Keratinocyte (primary cell): Measurements from ENCODE around the gene ABCC3. TPM values are rescaled to one million over a fixed set of nuclear protein-coding genes. Genes with fewer than 3 reads are reported as not detected.

Experiments used
- DNase-seq: peaks from one replicate; pipeline ENCODE4 v3.0.0-alpha.2; 2011; ENCODE audit warnings: low read depth, missing footprints, low spot score
- FAIRE-seq: peaks from 2 replicates; lab custom pipeline; 2011; peaks lifted over from hg19 to GRCh38; lab: Jason Lieb, UNC
- H2AFZ ChIP-seq: 2 replicates; pipeline ENCODE4 v1.6.0; 2012; ENCODE audit warnings: low read length, control low read depth, inconsistent platforms; ENCODE audit not compliant: control insufficient read depth
- H3K27ac ChIP-seq: 2 replicates; pipeline ENCODE4 v1.5.1; 2011; ENCODE audit warnings: low read length; ENCODE audit not compliant: control insufficient read depth, insufficient read depth
- H3K27me3 ChIP-seq: 3 replicates; pipeline ENCODE4 v1.6.0; 2011; ENCODE audit warnings: low read length; ENCODE audit not compliant: control insufficient read depth, insufficient read depth; ENCODE audit errors: extremely low read depth
- H3K36me3 ChIP-seq, 2 experiments: 2 replicates in 1 of 2; 3 replicates in 1 of 2; pipeline ENCODE4 v1.5.1; 2011; ENCODE audit warnings: low read length in 2 of 2, mild to moderate bottlenecking in 1 of 2; ENCODE audit not compliant: control insufficient read depth in 2 of 2, insufficient read depth in 2 of 2; ENCODE audit errors: extremely low read depth in 1 of 2
- H3K4me1 ChIP-seq: 3 replicates; pipeline ENCODE4 v1.5.1; 2011; ENCODE audit warnings: low read length; ENCODE audit not compliant: control insufficient read depth, insufficient read depth; ENCODE audit errors: extremely low read depth
- H3K4me2 ChIP-seq: 3 replicates; pipeline ENCODE4 v1.6.0; 2011; ENCODE audit warnings: low read depth, low read length; ENCODE audit not compliant: control insufficient read depth, insufficient read depth; ENCODE audit errors: extremely low read depth
- H3K4me3 ChIP-seq, 3 experiments: fragments of 200-600 bp in 1 of 3; sonication (generic) in 1 of 3; 2 replicates in 2 of 3; 3 replicates in 1 of 3; pipeline ENCODE4 v1.5.1; 2011 to 2016; ENCODE audit warnings: low read length in 3 of 3, mild to moderate bottlenecking in 3 of 3, control low read depth in 2 of 3, inconsistent platforms in 1 of 3, low read depth in 1 of 3, mixed read lengths in 1 of 3, mixed run types in 1 of 3, moderate library complexity in 1 of 3; ENCODE audit not compliant: control insufficient read depth in 2 of 3, insufficient read depth in 2 of 3; ENCODE audit errors: extremely low read depth in 1 of 3
- H3K79me2 ChIP-seq: 2 replicates; pipeline ENCODE4 v1.6.0; 2012; ENCODE audit warnings: low read length; ENCODE audit not compliant: control insufficient read depth, insufficient read depth
- H3K9ac ChIP-seq: 3 replicates; pipeline ENCODE4 v1.6.0; 2011; ENCODE audit warnings: low read length; ENCODE audit not compliant: control insufficient read depth, insufficient read depth; ENCODE audit errors: extremely low read depth
- H3K9me1 ChIP-seq: 3 replicates; pipeline ENCODE4 v1.6.0; 2011; ENCODE audit warnings: low read length; ENCODE audit not compliant: control insufficient read depth, insufficient read depth; ENCODE audit errors: extremely low read depth
- H3K9me3 ChIP-seq: 2 replicates; pipeline ENCODE4 v1.5.1; 2012; ENCODE audit warnings: low read depth, low read length; ENCODE audit not compliant: control insufficient read depth
- H4K20me1 ChIP-seq: 3 replicates; pipeline ENCODE4 v1.6.0; 2011; ENCODE audit warnings: low read length; ENCODE audit not compliant: control insufficient read depth, insufficient read depth; ENCODE audit errors: extremely low read depth
- EZH2 ChIP-seq: IDR thresholded peaks from one replicate; pipeline ENCODE4 v1.6.1; 2012; ENCODE audit warnings: inconsistent platforms, mild to moderate bottlenecking, low read length, moderate library complexity
- dilution Hi-C: fragments of 300-500 bp; cut with MboI; formaldehyde crosslinking; loops from one replicate; pipeline ENCODE4 v1.7.0; 2020; ENCODE audit warnings: low sequenced_read_pairs; ENCODE audit not compliant: extremely low pct_ligation_motif_present
- polyA plus RNA-seq, 5 experiments: library from polyadenylated mRNA; depleted of rRNA in 3 of 5; stranded (reverse) in 3 of 5; stranded (forward) in 1 of 5; unstranded in 1 of 5; fragments of >200 nt; gene quantifications; 1 replicate in 1 of 5; 2 replicates in 3 of 5; 3 replicates in 1 of 5; pipeline versions ENCODE4 v1.2.1 to v1.2.3, GENCODE V29; 2011 to 2012; ENCODE audit warnings: missing spikeins in 2 of 5, low read depth in 1 of 5, low replicate concordance in 1 of 5
- TF ChIP-seq, protein P1 (sequence below), 3 experiments: IDR thresholded peaks in 1 of 3; conservative IDR thresholded peaks in 1 of 3; optimal IDR thresholded peaks in 1 of 3; 2 replicates in 2 of 3; 3 replicates in 1 of 3; pipeline versions ENCODE3 to v1.5.1; 2011; ENCODE audit warnings: low read length in 3 of 3, mild to moderate bottlenecking in 3 of 3, moderate library complexity in 2 of 3, control low read depth in 1 of 3, inconsistent platforms in 1 of 3; ENCODE audit not compliant: insufficient read depth in 2 of 3; ENCODE audit errors: extremely low read depth in 1 of 3

ABCC3 gene
- polyA plus RNA-seq, 1 donor (not counting 4 experiments of a cell fraction or from before 2014, with no cell fraction given), result 41.7 TPM

DNA sequence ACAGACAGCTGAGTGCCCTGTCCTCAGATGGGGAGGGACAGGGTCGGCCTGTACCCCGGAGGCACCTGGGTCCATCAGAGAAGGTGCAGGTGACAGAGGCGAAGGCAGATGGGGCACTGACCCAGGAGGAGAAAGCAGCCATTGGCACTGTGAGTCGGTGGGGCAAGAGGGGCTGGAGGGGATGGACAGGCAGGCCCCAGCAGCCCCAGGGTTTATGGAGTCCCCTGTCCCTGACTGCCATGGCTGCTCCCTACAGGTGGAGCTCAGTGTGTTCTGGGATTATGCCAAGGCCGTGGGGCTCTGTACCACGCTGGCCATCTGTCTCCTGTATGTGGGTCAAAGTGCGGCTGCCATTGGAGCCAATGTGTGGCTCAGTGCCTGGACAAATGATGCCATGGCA is 40.9 kb downstream of the ABCC3 start:
- H2AFZ ChIP-seq, result no peak overlapping the region
- FAIRE-seq (no peak), DNase-seq (no peak)
- no peak overlapping the region for H3K9ac ChIP-seq
- TF ChIP-seq, protein P1, sequence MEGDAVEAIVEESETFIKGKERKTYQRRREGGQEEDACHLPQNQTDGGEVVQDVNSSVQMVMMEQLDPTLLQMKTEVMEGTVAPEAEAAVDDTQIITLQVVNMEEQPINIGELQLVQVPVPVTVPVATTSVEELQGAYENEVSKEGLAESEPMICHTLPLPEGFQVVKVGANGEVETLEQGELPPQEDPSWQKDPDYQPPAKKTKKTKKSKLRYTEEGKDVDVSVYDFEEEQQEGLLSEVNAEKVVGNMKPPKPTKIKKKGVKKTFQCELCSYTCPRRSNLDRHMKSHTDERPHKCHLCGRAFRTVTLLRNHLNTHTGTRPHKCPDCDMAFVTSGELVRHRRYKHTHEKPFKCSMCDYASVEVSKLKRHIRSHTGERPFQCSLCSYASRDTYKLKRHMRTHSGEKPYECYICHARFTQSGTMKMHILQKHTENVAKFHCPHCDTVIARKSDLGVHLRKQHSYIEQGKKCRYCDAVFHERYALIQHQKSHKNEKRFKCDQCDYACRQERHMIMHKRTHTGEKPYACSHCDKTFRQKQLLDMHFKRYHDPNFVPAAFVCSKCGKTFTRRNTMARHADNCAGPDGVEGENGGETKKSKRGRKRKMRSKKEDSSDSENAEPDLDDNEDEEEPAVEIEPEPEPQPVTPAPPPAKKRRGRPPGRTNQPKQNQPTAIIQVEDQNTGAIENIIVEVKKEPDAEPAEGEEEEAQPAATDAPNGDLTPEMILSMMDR (optimal IDR thresholded peaks at IDR 0.05 in 1 of 3, IDR thresholded peaks at IDR 0.05 in 1 of 3, conservative IDR thresholded peaks at IDR 0.05 in 1 of 3; ENCODE audit: extremely low read depth in 1 of 3, insufficient read depth in 2 of 3, low read length in 3 of 3), result no peak
- no peak for TF ChIP-seq EZH2
- peaks cover 31% of the 10 kb centered on the region for H3K4me1 ChIP-seq
- H3K36me3 ChIP-seq, result peaks cover 10 to 28% of the 10 kb centered on the region in 2 experiments
- no peak overlapping the region for H3K4me3 ChIP-seq
- no peaks in the 10 kb centered on the region for H3K9me3 ChIP-seq
- H3K9me1 ChIP-seq, result peaks cover 2% of the 10 kb centered on the region
- H3K4me2 ChIP-seq, result no peak overlapping the region
- H3K79me2 ChIP-seq, result no peaks in the 10 kb centered on the region
- H3K27ac ChIP-seq, result no peak overlapping the region
- dilution Hi-C loops, result no loop called here
- no peaks in the 10 kb centered on the region for H3K27me3 ChIP-seq
- no peaks in the 10 kb centered on the region for H4K20me1 ChIP-seq

DNA sequence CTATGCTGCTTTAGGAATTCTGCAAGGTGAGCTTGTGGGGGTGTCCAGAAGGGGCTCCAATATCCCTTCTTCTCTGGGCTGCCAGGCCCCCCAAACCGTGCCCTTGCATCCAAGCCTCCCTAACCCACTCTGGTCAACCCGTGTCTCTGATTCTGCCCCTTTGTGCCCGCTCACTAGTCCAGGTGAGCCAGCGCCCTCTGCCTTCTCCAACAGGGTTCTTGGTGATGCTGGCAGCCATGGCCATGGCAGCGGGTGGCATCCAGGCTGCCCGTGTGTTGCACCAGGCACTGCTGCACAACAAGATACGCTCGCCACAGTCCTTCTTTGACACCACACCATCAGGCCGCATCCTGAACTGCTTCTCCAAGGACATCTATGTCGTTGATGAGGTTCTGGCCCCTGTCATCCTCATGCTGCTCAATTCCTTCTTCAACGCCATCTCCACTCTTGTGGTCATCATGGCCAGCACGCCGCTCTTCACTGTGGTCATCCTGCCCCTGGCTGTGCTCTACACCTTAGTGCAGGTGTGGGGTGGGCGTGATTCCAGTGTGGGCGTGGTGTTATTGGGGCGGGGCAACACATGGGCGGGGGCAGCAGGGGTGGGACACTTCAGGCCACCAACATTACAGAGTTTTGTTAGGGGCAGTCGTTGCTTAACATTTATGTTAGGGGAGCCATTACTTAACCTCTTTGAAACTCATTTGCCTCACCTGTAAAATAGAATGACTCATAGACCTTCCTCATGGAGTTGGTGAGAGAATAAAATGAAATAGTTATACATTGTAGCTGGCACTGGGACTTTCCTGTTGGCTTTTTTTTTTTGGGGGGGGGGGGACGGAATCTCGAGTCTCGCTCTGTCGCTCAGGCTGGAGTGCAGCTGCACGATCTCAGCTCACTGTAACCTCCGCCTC is 41.6 kb downstream of the ABCC3 start:
- Histone ChIP-seq H3K4me2 (no peak overlapping the region), H3K27ac (no peak overlapping the region)

More for the DNA sequence above, 41.6 kb downstream of the ABCC3 start:
- no peak for DNase-seq
- Histone ChIP-seq H3K79me2 (no peaks in the 10 kb centered on the region), H3K4me3 (no peak overlapping the region), H3K27me3 (no peaks in the 10 kb centered on the region), H3K36me3 (peaks cover 10 to 28% of the 10 kb centered on the region in 2 experiments), H2AFZ (no peak overlapping the region), H3K4me1 (peaks cover 25% of the 10 kb centered on the region), H3K9ac (no peak overlapping the region), H3K9me3 (no peaks in the 10 kb centered on the region), H4K20me1 (no peaks in the 10 kb centered on the region), H3K9me1 (peaks cover 2% of the 10 kb centered on the region)
- dilution Hi-C loops, result no loop called here
- no peak for TF ChIP-seq EZH2
- TF ChIP-seq, protein P1 (optimal IDR thresholded peaks at IDR 0.05 in 1 of 3, IDR thresholded peaks at IDR 0.05 in 1 of 3, conservative IDR thresholded peaks at IDR 0.05 in 1 of 3; ENCODE audit: extremely low read depth in 1 of 3, insufficient read depth in 2 of 3, low read length in 3 of 3), result no peak
- FAIRE-seq, result no peak
